GM21526 (cell line): ENCODE measurements around the gene TTLL11.
"Not testable (repeated sequence)": the region's sequence is repeated elsewhere in the genome, so short reads cannot be mapped to it uniquely, and the experiment has no call there.

Source experiments
- ATAC-seq: cut with Tn5 transposase; IDR thresholded peaks from one replicate; pipeline ENCODE4 v1.9.1; 2021; ENCODE audit warnings: moderate library complexity; ENCODE audit not compliant: unreplicated experiment, low FRiP score

Gene TTLL11

DNA sequence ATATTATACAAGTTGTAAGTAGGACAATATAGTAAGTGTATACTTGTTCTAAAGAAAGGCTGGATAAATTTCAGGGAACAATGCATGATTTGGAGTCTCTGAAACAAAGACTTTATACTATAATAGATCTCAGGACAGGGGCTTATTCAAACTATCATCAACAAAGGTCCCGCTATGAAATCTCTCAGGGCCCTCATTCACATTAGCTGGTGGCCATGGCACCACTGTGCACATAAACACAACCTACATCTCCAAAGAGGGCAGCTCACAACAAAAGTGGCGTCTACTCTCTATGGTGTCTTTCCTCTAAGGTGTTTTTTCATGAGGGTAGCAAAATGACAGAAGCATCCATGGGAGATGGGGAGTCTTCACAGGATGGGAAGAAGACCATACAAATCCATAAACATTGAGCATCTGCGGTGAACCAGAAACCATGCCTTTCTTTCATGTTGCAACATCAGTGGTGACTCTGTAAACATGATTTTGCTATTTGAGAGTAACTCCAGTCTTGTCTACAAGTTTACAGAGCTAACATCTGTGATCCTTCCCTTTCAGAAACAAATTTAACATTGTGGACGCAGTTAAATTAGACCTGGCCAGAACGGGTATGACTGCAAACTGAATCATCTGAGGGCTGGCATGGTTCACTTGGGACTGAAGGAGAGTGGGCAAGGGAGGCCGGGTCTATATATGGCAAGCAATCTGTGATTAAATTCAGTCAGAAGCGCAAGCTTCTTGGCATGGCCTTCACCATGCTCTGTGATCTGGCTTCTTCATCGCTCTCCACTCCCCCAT, 5.5 kb downstream of the TTLL11 start:
- ATAC-seq, result no peak

DNA sequence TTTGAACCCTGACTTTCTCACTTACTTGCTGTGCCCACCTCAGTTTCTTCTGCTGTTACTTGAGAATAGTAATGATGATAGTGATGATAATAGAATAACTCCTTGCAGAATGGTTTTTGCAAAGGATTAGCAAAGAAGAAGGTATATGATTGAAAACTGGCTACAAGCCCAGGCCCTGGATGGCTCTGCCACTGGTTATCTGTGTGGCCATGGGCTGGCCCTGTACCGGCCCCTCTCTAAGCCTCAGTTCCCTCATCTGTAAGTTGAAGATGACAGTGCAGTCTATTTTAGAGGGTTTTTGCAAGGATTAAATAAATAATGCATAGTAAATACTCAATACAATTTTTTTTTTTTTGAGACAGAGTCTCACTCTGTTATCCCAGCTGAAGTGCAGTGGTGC, 6.2 kb downstream of the TTLL11 start:
- ATAC-seq, result no peak

DNA sequence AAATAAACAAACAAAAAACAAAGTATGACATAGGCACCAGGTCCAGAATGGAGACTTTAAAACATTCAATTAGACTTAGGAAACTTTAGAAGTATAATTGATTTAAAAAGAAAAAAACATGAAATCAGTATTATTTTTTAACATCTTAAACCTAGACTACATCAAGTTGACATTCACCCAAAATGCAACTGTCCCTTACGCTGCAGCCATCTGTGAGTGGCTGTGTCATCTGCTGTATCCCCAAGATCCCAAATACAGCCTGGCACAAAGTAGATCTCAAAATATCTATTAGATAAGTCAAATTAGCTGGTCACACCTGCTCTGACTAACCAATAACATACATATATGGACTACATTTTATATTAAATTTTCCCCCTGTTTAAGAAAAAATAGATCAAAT, 7.8 kb downstream of the TTLL11 start:
- ATAC-seq, result no peak

DNA sequence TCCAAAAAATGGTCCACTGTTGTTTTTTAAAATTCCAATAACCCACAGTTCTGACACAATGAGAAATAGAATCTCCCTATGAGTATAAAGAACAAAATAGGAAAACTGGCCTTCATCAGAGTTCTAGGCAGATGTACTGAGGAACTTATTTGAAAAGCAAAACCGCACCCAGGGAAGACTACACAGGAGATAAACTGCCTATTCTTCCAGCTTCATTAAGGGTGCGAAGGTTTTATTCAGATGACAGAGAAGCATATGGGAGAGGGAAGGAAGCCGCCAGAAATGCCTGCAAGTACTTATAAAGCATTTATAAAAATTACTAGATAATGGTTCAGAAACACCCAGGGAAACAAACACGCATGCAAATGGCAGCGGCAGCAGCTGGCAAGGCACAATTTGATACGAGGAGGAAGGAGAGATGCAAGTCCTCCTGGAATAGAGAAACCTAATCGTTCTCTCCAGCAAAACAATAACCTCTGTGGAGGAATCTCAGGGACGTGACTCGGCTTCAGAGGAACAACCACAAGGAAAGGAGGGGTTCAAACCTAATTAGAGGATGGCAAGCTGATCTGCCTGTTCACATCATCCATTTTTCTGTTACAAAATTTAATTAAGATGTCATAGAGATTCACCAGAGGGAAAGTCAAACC, 9.0 kb downstream of the TTLL11 start:
- ATAC-seq, result no peak

DNA sequence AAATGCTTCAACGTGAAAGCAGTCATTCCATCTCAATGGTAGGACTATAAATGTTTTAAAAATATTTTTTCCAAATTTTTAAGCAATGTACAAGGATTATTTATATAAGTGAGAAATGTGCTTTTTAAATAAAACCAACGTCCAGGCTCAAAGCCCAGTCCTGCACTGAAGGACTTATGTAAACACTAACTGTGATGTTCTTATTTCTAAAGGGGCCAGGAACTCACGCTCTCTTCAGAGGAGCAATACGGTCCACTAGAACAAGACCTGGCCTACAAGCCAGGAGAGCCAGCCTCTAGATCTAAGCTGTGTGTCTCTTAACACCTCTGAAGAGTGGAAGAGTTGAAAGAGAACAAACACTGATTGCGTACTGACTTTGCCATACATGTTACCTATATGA, 12.1 kb downstream of the TTLL11 start:
- no peak for ATAC-seq

DNA sequence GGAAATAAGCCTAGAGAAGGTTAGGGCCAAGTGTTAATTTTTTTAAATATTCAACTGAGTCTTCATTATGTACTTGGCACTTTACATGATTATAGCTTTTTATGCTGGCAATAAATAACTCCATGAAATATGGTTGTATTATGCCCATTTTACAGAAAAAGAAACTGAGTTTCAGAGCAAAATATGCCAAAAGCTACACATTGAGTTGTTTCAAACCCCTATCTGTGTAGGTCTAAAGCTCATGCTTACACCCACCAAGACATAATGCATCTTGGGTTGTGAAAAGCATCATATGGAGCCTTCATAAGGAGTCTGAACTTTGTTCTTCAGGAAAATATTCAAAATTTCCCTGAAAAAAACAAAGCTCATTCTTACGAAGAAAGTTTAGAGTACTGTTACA, 14.6 kb downstream of the TTLL11 start:
- ATAC-seq, result no peak

DNA sequence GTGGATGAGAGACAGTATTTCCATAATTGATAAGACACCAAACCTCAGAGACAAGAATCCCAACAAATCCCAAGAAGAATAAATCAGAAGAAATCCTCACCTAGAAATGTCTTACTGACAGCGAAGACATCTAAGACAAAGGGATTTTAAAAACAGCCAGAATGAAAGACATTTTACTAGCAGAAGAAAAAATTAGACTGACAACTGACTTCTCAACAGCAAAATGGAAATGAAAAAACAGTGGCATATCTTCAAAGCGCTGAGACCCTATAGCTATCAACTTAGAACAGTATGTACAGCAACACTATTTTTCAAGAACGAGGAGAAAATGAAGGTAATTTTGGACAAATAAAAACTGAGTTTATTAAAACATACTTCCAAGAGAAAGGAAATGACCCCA, 16.3 kb downstream of the TTLL11 start:
- ATAC-seq, result no peak

DNA sequence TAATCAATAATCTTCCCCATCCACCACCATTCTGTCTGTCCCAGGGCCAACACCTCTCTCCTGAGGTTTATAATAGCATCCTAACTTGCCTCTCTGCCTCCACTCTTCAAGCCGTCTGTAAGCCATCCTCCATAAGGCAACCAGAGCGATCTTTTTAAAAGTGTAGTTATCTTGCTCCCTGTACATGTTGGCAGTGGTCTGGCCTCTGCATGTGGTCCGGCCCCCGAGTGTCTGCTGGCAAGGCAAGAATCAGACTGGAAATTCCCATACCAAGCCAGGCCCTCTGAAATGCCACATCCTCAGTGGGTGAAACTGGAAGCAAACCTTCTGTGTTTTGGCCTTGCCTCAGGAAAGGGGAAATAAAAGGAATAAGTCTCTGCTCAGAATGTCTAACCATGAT, 17.0 kb downstream of the TTLL11 start:
- no peak for ATAC-seq

DNA sequence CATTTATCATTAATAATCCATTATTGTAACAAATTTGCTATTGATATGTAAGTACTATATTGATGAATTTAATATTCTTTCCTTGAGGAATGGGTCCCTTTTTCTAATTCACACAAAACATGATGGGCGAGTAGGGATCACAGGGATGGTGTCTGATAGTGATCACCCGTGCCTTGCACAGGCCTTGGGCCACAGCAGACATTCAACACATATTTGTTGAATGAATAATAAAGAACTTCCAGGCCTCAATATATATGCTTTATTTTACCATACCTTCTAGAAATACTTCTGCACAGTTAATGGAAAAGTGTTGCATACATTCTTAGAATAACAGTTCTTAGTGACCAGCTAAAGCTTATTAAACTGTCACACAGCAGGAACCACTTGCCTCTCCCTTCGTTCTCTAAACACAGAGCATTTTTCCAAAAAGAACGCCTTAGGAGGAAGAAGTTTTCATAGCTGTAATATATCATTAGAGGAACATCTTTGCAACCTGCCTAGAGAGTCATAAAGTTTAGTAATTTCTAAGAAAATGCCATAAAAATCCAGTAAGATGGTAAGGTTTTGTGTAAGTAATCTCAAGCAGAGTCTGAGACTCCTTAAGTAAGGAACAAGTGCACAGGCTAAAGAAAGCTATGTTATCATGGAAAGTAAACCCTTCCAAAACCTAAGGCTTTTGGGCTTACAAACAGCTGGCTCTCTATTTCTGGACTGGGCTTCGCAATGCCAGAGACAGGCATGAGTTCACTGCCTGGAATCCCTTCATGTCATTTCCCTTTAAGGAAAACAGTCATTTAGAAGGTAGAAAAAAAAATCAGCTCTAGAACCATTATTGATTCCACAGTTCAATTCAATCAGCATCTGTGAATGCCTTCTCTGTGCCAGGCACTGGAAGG, 17.7 kb downstream of the TTLL11 start:
- no peak for ATAC-seq

DNA sequence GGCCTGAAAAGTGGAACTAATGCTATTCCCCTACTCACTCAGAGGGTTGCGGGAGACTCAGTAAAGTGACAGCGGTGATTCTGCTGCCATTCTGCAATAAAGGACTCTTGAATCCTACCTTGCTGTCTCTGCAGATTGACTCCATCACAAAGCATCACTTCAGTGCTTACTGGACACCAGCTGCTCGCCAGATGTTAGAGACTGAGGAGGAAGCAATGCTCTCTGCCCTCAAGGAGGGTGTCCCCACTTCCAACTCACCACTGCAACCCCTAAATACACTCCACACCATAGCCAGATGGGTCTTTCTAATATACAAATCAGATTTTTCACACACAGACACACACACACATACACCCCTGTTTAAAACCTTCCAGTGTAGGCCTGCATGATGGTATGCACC, 21.4 kb downstream of the TTLL11 start:
- ATAC-seq, result no peak

DNA sequence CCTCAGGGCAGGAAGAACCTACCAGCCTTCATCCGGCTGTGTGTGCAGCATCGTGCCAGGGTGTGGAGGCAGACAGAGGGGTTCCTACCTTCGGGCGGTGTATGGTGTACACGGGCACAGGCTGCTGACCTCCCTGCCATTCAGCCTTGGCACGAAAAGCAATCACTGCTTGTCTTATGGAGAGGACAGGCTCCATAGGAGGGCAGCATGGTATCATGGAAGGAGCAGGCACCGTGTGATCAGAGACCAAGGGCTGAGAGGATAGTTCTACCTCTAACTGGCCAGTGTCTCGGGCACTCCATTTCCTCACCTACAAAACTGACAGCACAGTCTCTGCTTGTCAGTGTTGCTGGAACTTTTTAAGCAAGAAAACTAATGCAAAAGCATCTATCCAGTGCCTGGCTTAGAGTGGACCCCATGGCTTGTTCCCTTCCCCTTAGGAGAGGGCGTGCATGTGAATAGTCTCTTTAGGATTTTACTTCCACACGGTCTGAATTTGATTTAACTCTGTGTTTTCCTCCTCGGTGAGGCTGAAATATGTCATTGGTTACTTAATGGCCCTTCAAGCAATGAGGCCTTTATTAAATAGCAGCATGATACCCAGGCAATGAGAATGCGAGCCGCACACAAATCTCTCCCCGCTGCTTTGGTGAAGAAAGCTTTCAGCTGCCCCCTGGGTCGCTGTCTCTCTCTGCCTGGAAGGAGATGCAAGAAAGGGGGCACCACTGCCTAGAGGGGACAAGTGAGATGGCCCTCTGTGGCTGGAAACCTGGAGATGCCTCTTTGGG, 22.2 kb downstream of the TTLL11 start:
- no peak for ATAC-seq

DNA sequence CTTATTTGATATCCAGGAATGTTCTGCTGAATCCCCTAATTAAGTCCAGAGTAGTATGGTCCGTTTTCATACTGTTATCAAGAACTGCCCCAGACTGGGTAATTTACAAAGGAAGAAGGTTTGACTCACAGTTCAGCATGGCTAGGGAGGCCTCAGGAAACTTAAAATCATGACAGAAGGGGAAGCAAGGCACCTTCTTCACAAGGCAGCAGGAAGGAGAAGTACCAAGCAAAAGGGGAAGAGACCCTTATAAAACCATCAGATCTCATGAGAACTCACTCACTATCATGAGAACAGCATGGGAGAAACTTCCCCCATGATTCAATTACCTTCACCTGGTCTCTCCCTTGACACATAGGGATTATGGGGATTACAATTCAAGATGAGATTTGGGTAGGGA, 26.4 kb downstream of the TTLL11 start:
- ATAC-seq, result not testable (repeated sequence)

DNA sequence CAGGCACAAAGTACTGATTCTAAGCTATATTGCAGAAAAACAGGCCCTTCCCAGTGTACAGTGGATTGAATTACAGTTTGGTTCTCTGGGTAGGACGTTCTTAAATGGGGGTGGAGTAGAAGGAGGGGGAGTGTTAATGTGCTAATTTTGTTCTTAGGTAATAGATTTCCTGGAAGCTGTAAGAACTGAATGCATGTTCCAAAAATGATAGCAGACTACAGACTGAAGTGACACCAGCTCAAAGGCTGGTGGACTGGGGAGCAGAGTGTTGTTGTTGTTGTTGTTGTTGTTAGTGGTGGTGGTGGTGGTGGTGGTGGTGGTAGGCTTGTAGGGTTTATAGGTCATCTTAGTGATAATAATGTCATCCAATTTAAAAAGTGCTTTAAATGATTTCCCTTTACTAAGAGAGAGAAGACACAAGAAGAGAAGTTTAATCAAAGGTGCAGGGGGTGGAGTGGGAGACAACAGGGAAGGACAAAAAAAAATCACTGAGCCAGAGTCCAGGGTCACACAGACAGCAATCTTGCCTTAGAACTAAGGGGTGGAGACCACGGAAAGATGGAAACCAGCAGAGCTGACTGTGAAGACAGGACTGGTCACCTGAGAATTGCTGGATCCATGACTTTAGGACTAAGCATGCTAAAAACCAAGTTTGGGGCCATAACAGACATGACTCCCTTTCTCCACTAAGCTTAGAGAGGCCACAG, 27.0 kb downstream of the TTLL11 start:
- ATAC-seq, result no peak

DNA sequence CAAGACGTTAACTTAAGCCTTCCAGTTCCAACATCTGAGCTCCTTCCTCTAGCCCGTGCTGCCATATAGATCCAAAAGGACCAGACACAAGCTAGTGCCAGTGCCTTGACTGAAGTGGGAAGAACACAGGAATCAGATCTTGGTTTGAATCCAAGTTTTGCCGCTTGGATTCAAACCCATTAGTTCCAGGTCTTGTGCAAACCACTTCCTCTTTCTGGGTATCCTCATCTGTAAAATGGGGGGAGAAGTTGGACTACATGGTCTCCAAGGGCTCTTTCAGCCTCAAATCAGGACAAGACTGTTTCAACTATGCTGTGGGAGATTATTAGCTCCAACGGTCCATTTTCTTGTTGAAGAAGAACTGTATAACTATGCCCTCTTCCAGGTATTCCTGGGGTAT, 32.6 kb downstream of the TTLL11 start:
- ATAC-seq, result no peak

DNA sequence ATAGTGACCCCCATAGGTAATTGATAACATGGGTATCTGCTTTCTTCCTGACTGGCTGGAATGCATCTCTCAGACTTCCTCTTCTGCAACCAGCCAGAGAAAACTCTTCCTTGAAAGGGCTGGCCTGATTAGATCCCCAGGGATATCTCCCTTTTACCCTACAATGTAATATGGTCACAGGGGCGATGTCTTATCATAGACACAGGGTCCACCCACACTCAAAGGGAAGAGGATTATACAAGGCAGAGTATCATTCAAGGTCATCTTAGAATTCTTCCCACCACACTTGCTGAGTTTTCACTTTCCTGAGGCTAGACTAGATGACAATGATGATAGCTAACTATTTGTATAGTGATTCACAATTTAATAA, 33.2 kb downstream of the TTLL11 start:
- no peak for ATAC-seq

DNA sequence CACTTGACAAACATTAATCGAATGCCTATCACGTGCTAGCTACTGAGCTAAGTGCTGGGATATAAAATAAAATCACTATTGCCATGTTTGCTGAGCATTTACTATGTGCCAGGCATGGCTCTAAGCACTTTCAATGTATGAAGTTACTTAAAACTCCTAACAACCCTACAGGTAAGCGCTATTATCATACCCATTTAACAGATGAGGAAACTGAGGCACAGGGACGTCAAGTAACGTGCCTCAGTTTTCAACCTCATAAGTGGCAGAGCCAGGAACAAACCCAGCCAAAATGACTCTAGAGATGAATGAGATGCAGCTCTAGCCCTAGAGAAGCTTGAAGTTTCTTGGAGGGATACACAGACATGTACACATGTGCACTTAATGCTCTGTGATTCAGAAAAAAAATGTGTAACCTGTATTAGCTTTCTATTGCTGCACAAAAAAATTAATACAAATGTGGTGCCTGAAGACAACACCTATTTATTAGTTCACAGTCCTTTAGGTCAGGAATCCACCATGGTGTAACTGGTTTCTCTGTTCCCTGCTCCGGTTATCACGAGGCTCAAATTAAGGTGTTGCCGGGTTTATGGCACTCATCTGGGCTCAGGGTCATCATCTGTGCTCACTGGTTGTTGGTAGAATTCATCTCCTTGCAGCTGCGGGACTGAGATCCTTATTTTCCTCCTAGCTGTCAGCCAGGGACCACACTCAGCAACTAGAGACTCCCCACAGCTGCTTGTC, 33.7 kb downstream of the TTLL11 start:
- no peak for ATAC-seq

DNA sequence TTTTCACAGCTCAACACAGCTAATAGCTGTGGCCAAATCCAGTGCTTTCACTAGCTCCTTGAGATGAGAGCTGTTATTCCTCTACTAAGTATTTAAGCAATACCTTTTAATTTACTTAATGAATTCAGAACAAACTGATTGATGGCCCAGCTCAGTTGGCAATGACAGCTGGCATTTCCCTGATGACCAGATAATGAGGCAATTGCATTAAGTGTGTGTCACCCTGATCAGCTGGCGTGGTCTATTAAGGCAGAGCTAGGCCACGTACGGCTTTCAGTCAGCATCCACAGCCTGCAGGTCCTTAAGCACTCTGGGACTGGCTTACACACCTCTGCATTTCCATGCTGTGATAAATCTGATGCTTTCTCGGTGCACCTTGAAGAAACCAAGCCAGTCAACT, 34.4 kb downstream of the TTLL11 start:
- ATAC-seq, result no peak

DNA sequence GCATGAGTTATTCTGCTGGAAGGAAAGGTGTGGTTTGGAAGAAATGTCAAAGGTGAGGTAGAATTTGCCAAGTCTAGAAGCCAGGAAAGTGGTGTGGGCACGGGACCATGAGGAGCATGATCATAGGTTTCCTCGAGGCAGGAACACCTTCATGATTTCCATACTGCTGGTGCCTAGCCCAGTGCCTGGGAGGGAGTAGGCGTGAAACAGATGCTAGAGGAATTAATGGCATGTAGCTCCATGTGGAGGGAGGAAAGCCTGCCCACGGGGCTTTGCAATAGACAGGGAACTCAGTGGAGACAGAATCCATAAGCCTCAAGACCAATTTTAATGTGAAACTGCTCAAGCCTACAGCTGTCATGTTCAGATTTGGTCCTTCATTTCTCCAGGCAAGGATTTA, 35.1 kb downstream of the TTLL11 start:
- no peak for ATAC-seq

DNA sequence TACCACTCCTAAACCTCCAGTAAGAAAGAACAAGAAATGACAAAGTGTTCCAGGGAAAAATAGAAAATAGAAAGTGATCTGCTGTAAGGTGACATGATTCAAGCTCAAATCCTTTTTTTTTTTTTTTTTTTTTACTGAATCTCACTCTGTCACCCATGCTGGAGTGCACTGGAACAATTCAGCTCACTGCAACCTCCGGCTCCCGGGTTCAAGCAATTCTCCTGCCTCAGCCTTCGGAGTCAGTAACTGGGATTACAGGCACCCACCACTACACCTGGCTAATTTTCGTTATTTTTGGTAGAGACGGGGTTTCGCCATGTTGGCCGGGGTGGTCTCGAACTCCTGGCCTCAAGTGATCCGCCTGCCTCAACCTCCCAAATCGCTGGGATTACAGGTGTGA, 35.9 kb downstream of the TTLL11 start:
- ATAC-seq, result no peak
